Activated T-helper 2 cell treated with anti-CD3 and anti-CD28 coated beads, Interferon-gamma antibody, Interleukin-2, Interleukin-4, amounts not matched to agents 10 μg/mL and 5 μg/mL and 100 μg/mL, durations not matched to agents 14 hours and 24 hours and 36 hours (primary cell): ENCODE measurements around the gene NR2F2. TPM values are rescaled to one million over a fixed set of nuclear protein-coding genes. Genes with fewer than 3 reads are reported as not detected.

Experiments used
- DNase-seq: peaks from one replicate; pipeline ENCODE4 v3.0.0; 2021; ENCODE audit warnings: low spot score
- H3K27ac Mint-ChIP-seq: one replicate; pipeline ENCODE4 v1.8.0; 2021; ENCODE audit warnings: mixed read lengths
- H3K27me3 Mint-ChIP-seq: one replicate; pipeline ENCODE4 v1.8.0; 2021; ENCODE audit warnings: low read depth, mixed read lengths
- H3K36me3 Mint-ChIP-seq: one replicate; pipeline ENCODE4 v1.8.0; 2021; ENCODE audit warnings: low read depth, mixed read lengths
- H3K4me1 Mint-ChIP-seq: one replicate; pipeline ENCODE4 v1.8.0; 2021; ENCODE audit warnings: low read depth, mixed read lengths
- H3K4me3 Mint-ChIP-seq: one replicate; pipeline ENCODE4 v1.8.0; 2021; ENCODE audit warnings: low read depth, mild to moderate bottlenecking, moderate library complexity, mixed read lengths
- H3K9me3 Mint-ChIP-seq: one replicate; pipeline ENCODE4 v1.8.0; 2021; ENCODE audit warnings: mixed read lengths
- intact Hi-C: fragments of 100-400 bp; cut with micrococcal nuclease; formaldehyde crosslinking; loops from one replicate; pipeline ENCODE4 v1.15.1; 2023
- total RNA-seq: library from RNA; stranded (reverse); gene quantifications from 2 replicates; pipeline ENCODE4 v1.2.3, GENCODE V29; 2022

NR2F2 gene
- total RNA-seq, 1 donor from 2014 or later, result not detected

DNA sequence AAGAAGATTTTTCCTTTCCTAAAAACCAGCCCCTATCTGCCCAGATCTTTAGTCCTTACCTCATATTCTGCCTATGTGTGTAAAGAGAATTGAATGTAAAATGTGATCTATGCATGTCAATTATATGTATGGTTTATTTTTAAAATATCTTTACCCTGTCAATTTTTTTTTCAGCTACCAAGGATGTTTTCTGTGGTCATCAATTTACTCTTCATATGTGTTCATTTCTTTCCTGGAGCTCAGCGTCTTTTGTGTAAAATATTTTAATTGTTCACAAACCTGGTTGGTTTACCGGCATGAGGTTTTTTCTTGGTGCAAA is 1.7 kb upstream of the NR2F2 start:
- no peak overlapping the region for H3K4me3 Mint-ChIP-seq
- peaks cover 81% of the 10 kb centered on the region for H3K27me3 Mint-ChIP-seq
- peaks cover 4% of the 10 kb centered on the region for H3K36me3 Mint-ChIP-seq
- intact Hi-C loops, result loop anchor here (2.0 to 10.0 kb wide), 3 partner anchors 14 to 906 kb away; no protein-coding TSS in a partner anchor
- peaks cover 10% of the 10 kb centered on the region for H3K4me1 Mint-ChIP-seq
- DNase-seq, result no peak
- no peaks in the 10 kb centered on the region for H3K9me3 Mint-ChIP-seq
- no peak overlapping the region for H3K27ac Mint-ChIP-seq

DNA sequence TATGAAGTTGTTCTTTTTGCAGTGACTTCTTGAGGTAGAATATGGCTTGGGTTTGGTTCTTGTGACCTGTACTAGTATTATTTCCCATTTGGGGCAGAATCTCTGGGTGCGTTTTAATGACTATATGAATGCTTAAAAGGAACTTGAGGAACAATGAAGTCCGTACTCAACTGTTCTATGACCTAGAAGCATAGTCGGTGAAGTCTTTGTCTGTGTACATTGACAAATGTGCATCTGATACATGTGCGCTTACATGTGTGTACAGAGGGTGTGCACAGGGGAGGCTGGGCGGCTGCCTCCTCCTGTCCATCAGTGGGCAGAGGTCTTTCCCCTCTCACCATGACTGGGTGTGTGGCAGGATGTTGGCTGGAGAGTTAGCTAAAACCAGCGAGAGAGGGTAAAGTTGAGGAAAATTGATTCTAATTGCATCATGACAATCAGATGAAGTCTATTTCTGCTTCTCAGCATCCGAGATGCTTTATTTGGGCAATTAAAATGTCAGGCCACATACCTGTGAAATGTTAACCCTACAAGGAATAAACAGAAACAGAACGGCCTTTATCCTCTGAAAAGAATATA is 1.0 kb upstream of the NR2F2 start:
- H3K36me3 Mint-ChIP-seq, result peaks cover 4% of the 10 kb centered on the region
- H3K27ac Mint-ChIP-seq, result no peak overlapping the region
- DNase-seq, result no peak
- peaks cover 78% of the 10 kb centered on the region for H3K27me3 Mint-ChIP-seq
- H3K4me3 Mint-ChIP-seq, result no peak overlapping the region
- intact Hi-C loops, result loop anchor here (2.0 to 10.0 kb wide), 3 partner anchors 13 to 905 kb away; no protein-coding TSS in a partner anchor
- no peaks in the 10 kb centered on the region for H3K9me3 Mint-ChIP-seq
- H3K4me1 Mint-ChIP-seq, result peaks cover 10% of the 10 kb centered on the region

DNA sequence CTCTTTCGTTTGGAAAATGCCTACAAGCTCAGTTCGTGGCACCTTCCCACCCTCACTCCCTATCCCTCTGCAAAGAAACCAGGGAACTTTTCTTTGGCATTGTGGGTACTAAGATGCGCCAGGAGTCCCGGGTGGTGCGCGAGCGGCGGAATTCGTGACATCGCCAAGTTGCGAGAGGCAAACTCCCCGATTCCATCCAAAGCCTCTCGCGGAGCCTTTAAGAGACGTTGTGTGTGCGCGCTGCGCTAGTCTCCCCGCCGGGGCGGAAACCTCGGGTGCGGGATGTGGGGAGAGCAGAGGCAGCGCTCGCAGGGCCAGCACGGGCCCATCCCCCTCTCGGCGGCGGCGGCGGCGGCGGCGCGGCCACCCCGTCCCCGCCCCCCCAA is 443 bp upstream of the NR2F2 start:
- Mint-ChIP-seq H3K4me3 (peak overlapping the region; percentile 60), H3K27ac (peak overlapping the region; percentile 12)
- intact Hi-C loops, result loop anchor here (10.0 kb wide), 1 partner anchor 275 kb away; no protein-coding TSS in a partner anchor

DNA sequence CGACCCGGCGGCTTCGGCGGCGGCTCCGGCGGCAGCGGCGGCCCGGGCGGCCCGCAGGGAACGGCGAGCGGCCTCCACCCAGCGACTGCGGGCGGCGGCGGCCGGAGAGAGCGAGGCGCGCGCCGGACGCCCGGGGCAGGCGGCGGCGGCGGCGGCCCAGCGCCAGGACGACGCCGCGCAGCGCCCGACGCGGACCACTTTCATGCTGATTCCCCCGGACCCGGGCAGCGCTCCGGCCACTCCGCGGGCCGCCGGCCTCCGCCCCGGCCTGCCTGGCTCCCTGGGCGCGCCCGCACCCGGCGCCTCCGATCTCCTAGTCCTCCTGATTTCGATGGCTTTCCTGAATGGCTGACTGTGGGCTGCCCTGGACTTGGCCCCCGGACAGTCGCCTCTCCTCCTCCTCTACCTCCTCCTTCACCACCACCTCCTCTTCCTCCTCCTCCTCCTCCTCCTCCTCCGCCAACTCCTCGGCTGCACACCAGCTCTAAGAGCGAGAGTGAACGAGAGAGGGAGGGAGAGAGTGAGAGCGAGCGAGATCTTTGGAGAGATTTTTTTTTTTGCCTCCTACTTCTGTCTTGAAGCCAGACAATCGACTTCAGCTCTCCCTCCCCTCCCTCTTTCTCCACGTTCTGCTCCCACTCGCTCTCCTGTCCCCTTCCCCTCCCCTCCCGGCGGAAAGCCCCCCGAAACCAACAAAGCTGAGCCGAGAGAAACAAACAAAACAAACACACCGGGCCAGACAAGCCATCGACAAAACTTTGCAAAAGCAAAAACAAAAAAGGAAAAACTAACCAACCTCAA is 844 bp downstream of the NR2F2 start:
- Mint-ChIP-seq H3K27me3 (peaks cover 75% of the 10 kb centered on the region), H3K4me3 (no peak overlapping the region), H3K27ac (no peak overlapping the region), H3K4me1 (peaks cover 10% of the 10 kb centered on the region), H3K9me3 (no peaks in the 10 kb centered on the region), H3K36me3 (peaks cover 4% of the 10 kb centered on the region)
- DNase-seq, result no peak
- intact Hi-C loops, result loop anchor here (10.0 kb wide), 1 partner anchor 277 kb away; no protein-coding TSS in a partner anchor

More for the DNA sequence above, 443 bp upstream of the NR2F2 start:
- Mint-ChIP-seq H3K9me3 (no peaks in the 10 kb centered on the region), H3K4me1 (peaks cover 10% of the 10 kb centered on the region), H3K36me3 (peaks cover 4% of the 10 kb centered on the region), H3K27me3 (peaks cover 75% of the 10 kb centered on the region)
- DNase-seq, result no peak

DNA sequence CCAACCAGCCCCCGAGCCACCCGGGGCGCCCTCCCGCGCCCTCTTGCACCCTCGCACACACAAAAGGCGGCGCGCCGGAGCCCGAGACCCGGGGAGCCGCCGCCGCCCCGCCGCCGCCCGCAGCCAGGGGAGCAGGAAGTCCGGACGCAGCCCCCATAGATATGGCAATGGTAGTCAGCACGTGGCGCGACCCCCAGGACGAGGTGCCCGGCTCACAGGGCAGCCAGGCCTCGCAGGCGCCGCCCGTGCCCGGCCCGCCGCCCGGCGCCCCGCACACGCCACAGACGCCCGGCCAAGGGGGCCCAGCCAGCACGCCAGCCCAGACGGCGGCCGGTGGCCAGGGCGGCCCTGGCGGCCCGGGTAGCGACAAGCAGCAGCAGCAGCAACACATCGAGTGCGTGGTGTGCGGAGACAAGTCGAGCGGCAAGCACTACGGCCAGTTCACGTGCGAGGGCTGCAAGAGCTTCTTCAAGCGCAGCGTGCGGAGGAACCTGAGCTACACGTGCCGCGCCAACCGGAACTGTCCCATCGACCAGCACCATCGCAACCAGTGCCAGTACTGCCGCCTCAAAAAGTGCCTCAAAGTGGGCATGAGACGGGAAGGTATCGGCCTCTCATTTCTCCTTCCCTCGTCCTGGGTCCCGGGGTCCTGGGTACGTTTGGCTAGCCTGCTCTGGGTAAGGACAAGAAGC is 1.6 kb downstream of the NR2F2 start:
- Mint-ChIP-seq H3K4me3 (no peak overlapping the region), H3K27me3 (peaks cover 73% of the 10 kb centered on the region), H3K36me3 (peaks cover 4% of the 10 kb centered on the region), H3K9me3 (no peaks in the 10 kb centered on the region), H3K4me1 (peaks cover 6% of the 10 kb centered on the region), H3K27ac (peak overlapping the region; percentile 43)
- intact Hi-C loops, result loop anchor here (10.0 kb wide), 1 partner anchor 277 kb away; no protein-coding TSS in a partner anchor
- no peak for DNase-seq

DNA sequence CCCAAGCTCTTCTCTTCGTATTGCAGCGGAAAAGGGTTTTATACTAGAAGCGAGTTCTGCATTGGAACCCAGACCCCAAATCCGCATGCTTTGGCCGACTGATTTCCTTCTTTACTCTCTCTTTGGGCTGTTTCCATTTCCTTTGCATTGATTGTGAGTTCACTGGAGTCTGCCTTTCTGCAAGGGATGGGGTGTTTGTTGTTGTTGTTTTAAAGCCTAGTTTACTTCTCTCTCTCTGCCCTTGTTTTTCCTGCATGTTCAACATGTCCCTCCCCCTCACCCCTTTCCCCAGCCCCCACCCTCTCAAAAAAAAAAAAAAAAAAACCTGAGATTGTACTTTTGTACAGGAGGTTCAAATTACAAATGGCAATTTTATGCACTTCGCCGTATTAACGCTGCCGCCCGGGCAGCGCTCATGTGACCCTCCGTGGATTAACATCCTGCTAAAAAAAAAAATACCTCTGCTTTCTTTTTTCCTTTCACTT is 2.2 kb downstream of the NR2F2 start:
- peaks cover 6% of the 10 kb centered on the region for H3K4me1 Mint-ChIP-seq
- H3K9me3 Mint-ChIP-seq, result no peaks in the 10 kb centered on the region
- peaks cover 4% of the 10 kb centered on the region for H3K36me3 Mint-ChIP-seq
- peaks cover 74% of the 10 kb centered on the region for H3K27me3 Mint-ChIP-seq
- H3K4me3 Mint-ChIP-seq, result peak overlapping the region; percentile 26
- intact Hi-C loops, result loop anchor here (10.0 kb wide), 1 partner anchor 278 kb away; no protein-coding TSS in a partner anchor
- DNase-seq, result no peak
- H3K27ac Mint-ChIP-seq, result peak overlapping the region; percentile 43

DNA sequence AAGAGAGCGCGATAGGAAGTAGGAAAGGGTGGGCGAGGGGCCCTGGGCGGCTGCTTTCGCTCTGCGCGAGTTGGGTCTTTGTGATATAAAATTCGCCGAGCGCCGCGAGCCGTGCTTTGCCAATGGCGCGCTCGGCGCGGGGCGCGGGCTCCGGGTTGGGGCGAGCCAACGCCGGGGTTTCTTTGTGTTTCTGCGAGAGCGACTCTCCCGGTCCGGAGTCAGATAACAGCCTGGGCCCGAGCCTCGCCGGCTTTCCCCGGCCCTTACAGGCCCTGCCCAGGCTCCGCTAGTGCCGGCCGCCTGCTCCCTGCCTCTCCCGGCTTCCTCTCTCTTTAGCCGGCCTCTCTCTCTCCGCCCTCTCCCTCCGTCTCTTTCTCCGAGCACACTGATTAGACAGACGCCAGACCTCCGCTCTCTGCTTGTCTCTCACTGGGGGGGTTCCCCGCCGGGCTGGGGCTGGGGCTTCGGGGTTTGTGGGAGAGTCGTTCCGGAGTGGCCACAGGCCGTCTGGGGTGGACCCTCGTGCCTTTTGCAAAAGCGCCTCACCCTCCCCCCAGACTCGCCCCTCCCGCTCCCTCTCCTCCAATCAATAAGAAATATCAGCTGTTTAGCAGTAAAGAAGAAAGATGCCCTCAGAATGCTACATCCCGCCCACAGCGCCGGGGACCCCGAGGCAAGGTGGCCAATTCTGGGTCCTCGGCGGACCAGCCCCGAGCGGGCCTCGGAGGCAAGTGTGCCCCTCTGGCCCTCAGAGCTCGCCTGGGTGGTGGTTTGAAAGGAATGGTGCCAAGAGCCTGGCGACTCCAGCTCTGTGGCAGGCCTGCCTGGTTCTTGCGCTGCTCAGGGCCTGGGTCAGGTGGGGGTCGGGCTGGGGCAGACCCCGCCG is 2.9 kb downstream of the NR2F2 start:
- H3K4me1 Mint-ChIP-seq, result peaks cover 6% of the 10 kb centered on the region
- no peak for DNase-seq
- intact Hi-C loops, result loop anchor here (10.0 kb wide), 1 partner anchor 279 kb away; no protein-coding TSS in a partner anchor
- H3K36me3 Mint-ChIP-seq, result peaks cover 4% of the 10 kb centered on the region
- H3K9me3 Mint-ChIP-seq, result no peaks in the 10 kb centered on the region
- H3K27me3 Mint-ChIP-seq, result peaks cover 74% of the 10 kb centered on the region
- H3K27ac Mint-ChIP-seq, result no peak overlapping the region
- peak overlapping the region; percentile 21 for H3K4me3 Mint-ChIP-seq

DNA sequence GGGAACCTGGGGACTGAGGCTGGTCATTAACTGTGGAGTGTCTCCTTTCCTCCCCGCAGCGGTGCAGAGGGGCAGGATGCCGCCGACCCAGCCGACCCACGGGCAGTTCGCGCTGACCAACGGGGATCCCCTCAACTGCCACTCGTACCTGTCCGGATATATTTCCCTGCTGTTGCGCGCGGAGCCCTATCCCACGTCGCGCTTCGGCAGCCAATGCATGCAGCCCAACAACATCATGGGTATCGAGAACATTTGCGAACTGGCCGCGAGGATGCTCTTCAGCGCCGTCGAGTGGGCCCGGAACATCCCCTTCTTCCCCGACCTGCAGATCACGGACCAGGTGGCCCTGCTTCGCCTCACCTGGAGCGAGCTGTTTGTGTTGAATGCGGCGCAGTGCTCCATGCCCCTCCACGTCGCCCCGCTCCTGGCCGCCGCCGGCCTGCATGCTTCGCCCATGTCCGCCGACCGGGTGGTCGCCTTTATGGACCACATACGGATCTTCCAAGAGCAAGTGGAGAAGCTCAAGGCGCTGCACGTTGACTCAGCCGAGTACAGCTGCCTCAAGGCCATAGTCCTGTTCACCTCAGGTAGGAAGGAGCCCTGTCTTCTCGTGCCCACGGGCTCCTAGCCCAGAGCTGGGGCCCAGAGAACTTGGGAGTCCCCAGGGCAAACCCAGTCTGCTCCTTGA is 3.7 kb downstream of the NR2F2 start:
- H3K9me3 Mint-ChIP-seq, result no peaks in the 10 kb centered on the region
- peaks cover 6% of the 10 kb centered on the region for H3K4me1 Mint-ChIP-seq
- H3K27me3 Mint-ChIP-seq, result peaks cover 73% of the 10 kb centered on the region
- H3K36me3 Mint-ChIP-seq, result peaks cover 4% of the 10 kb centered on the region
- H3K4me3 Mint-ChIP-seq, result no peak overlapping the region
- H3K27ac Mint-ChIP-seq, result no peak overlapping the region
- no peak for DNase-seq
- intact Hi-C loops, result loop anchor here (10.0 kb wide), 1 partner anchor 279 kb away; no protein-coding TSS in a partner anchor

DNA sequence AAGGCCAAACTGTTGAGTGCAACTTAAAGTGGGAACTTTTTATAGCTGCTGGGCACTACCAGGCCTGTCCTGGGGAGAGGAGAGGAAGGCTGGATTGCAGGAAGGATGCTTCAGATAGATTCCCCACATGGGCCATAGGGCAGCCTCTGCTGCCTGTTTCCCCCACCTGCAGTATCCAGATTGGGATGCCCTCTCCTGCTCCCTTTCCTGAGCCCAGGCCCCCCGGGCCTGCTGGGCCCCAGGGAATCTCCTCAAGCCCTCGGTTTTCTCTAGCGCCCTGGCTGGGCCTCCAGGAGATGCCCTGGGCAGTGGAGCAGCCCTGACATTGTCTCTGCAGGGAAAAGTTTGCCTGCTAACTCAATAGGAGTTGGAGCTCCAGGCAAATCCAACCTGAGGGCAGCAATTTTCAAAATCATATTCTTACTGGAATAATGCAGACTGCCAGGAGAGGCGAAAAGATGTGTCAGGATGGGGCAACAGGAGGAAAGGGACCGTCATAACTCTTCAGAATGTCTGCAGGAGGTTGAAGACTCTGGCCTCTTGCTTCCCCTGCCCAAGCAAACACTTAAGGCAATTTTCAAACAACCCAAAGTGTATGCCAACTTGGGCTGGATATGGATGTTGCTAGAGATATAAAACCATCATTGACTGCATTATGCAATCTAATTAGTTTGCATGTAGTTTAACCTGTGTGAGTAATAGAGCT is 4.4 kb downstream of the NR2F2 start:
- H3K4me1 Mint-ChIP-seq, result peaks cover 6% of the 10 kb centered on the region
- peaks cover 71% of the 10 kb centered on the region for H3K27me3 Mint-ChIP-seq
- no peak for DNase-seq
- H3K9me3 Mint-ChIP-seq, result no peaks in the 10 kb centered on the region
- H3K27ac Mint-ChIP-seq, result no peak overlapping the region
- no peak overlapping the region for H3K4me3 Mint-ChIP-seq
- peaks cover 4% of the 10 kb centered on the region for H3K36me3 Mint-ChIP-seq
- intact Hi-C loops, result loop anchor here (10.0 kb wide), 1 partner anchor 280 kb away; no protein-coding TSS in a partner anchor

DNA sequence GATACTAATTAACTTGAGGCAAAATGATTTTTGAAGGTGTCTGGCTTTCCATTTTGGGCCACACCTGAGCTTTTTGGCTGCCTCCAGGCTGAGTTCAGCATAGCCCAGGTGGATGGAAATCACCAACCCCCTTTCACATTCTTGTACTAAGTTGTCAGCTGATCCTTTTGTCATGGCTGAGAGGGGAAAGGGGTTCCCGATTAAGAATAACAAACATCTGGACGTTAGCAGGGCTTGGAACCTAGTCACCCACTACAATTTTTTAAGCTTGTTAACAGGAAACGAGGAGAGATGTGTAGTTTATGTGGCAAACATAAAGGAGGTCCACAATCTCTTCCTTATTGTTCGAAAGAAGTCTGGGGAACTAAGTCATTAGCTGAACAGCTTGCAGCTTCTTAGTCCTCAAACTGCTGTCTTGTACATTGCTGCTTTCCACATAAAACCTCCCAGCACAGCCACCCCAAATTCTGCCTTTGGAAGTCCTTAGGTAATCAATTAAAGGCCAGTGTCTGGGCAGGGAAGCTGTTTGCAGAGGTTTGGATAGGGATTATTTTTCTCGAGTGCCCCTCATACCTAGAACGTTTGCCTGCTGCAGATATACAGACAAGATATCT is 5.0 kb downstream of the NR2F2 start:
- H3K27ac Mint-ChIP-seq, result no peak overlapping the region
- no peak overlapping the region for H3K4me3 Mint-ChIP-seq
- peaks cover 75% of the 10 kb centered on the region for H3K27me3 Mint-ChIP-seq
- no peaks in the 10 kb centered on the region for H3K9me3 Mint-ChIP-seq
- H3K36me3 Mint-ChIP-seq, result peaks cover 4% of the 10 kb centered on the region
- H3K4me1 Mint-ChIP-seq, result peaks cover 3% of the 10 kb centered on the region
- intact Hi-C loops, result loop anchor here (10.0 kb wide), 1 partner anchor 281 kb away; no protein-coding TSS in a partner anchor
- DNase-seq, result no peak
